ENCODE results near the gene DCT.

Gene DCT

GRCh38 chr13:94454334-94454733 is 25.1 kb downstream of the DCT start:
- DNase-seq (ENCODE audit: low read depth), result no peak

- DNase-seq (ENCODE audit: low read depth), result no peak
These were observed 34.7 kb downstream of the DCT start for GRCh38 chr13:94444826-94445225.

GRCh38 chr13:94435604-94436226 is 43.8 kb downstream of the DCT start:
- DNase-seq (ENCODE audit: low read depth), result peak; percentile 43

GRCh38 chr13:94433055-94433961 is 46.2 kb downstream of the DCT start:
- DNase-seq (ENCODE audit: low read depth), result no peak

GRCh38 chr13:94431987-94432386 is 47.5 kb downstream of the DCT start:
- DNase-seq (ENCODE audit: low read depth), result no peak

GRCh38 chr13:94431574-94431973 is 47.9 kb downstream of the DCT start:
- peak; percentile 60 for DNase-seq (ENCODE audit: low read depth)

GRCh38 chr13:94427313-94427953 is 52.0 kb downstream of the DCT start:
- no peak for DNase-seq (ENCODE audit: low read depth)

- DNase-seq (ENCODE audit: low read depth), result peak; percentile 5
These were observed 59.6 kb downstream of the DCT start for GRCh38 chr13:94419925-94420305.

- peak; percentile 42 for DNase-seq (ENCODE audit: low read depth)
These were observed 60.1 kb downstream of the DCT start for GRCh38 chr13:94419304-94419924.

GRCh38 chr13:94417294-94417693 is 62.2 kb downstream of the DCT start:
- no peak for DNase-seq (ENCODE audit: low read depth)

- DNase-seq (ENCODE audit: low read depth), result peak; percentile 2
These were observed 62.9 kb downstream of the DCT start for GRCh38 chr13:94416454-94417080.

- no peak for DNase-seq (ENCODE audit: low read depth)
These were observed 63.8 kb downstream of the DCT start for GRCh38 chr13:94415500-94416237.

- DNase-seq (ENCODE audit: low read depth), result no peak
These were observed 64.8 kb downstream of the DCT start for GRCh38 chr13:94414708-94415107.

GRCh38 chr13:94414141-94414540 is 65.3 kb downstream of the DCT start:
- DNase-seq (ENCODE audit: low read depth), result no peak

GRCh38 chr13:94413598-94413944 is 65.9 kb downstream of the DCT start:
- no peak for DNase-seq (ENCODE audit: low read depth)

GRCh38 chr13:94412870-94413597 is 66.4 kb downstream of the DCT start:
- no peak for DNase-seq (ENCODE audit: low read depth)

- no peak for DNase-seq (ENCODE audit: low read depth)
These were observed 67.7 kb downstream of the DCT start for GRCh38 chr13:94411747-94412146.

GRCh38 chr13:94408314-94409036 is 71.0 kb downstream of the DCT start:
- DNase-seq (ENCODE audit: low read depth), result no peak

GRCh38 chr13:94400874-94401273 is 78.6 kb downstream of the DCT start:
- peak; percentile 32 for DNase-seq (ENCODE audit: low read depth)

GRCh38 chr13:94399812-94400211 is 79.7 kb downstream of the DCT start:
- DNase-seq (ENCODE audit: low read depth), result no peak
